ENCODE results near the gene SPDYE4.

The SPDYE4 gene

GRCh38 chr17:8711291-8711690 lies 47.1 kb downstream of the SPDYE4 start:
- DNase-seq (ENCODE audit: low spot score): no peak

GRCh38 chr17:8710813-8711212 lies 47.5 kb downstream of the SPDYE4 start:
- DNase-seq (ENCODE audit: low spot score): no peak

- DNase-seq (ENCODE audit: low spot score): no peak
Measured at GRCh38 chr17:8709006-8709405, 49.3 kb downstream of the SPDYE4 start.

- no peak for DNase-seq (ENCODE audit: low spot score)
Measured at GRCh38 chr17:8708025-8708461, 50.3 kb downstream of the SPDYE4 start.

GRCh38 chr17:8707332-8708024 lies 50.9 kb downstream of the SPDYE4 start:
- DNase-seq (ENCODE audit: low spot score): no peak

GRCh38 chr17:8706431-8706830 lies 51.9 kb downstream of the SPDYE4 start:
- DNase-seq (ENCODE audit: low spot score): no peak

- no peak for DNase-seq (ENCODE audit: low spot score)
Measured at GRCh38 chr17:8705427-8705826, 52.9 kb downstream of the SPDYE4 start.

- DNase-seq (ENCODE audit: low spot score): no peak
Measured at GRCh38 chr17:8703001-8703400, 55.3 kb downstream of the SPDYE4 start.

GRCh38 chr17:8701754-8702153 lies 56.6 kb downstream of the SPDYE4 start:
- no peak for DNase-seq (ENCODE audit: low spot score)

GRCh38 chr17:8701221-8701620 lies 57.1 kb downstream of the SPDYE4 start:
- no peak for DNase-seq (ENCODE audit: low spot score)

Measured in D341Med (cell line).